COLO668 (cell line): Measurements from ENCODE around the gene TPD52L2.
A peak's percentile ranks its signal among the peaks of the same experiment; 100 is the strongest.
"Not testable (repeated sequence)": the region's sequence is repeated elsewhere in the genome, so short reads cannot be mapped to it uniquely, and the experiment has no call there.

Experiments used
- DNase-seq: peaks from one replicate; lab custom pipeline; 2025; ENCODE audit not compliant: unreplicated experiment; lab: John Stamatoyannopoulos, UW

The TPD52L2 gene

DNA sequence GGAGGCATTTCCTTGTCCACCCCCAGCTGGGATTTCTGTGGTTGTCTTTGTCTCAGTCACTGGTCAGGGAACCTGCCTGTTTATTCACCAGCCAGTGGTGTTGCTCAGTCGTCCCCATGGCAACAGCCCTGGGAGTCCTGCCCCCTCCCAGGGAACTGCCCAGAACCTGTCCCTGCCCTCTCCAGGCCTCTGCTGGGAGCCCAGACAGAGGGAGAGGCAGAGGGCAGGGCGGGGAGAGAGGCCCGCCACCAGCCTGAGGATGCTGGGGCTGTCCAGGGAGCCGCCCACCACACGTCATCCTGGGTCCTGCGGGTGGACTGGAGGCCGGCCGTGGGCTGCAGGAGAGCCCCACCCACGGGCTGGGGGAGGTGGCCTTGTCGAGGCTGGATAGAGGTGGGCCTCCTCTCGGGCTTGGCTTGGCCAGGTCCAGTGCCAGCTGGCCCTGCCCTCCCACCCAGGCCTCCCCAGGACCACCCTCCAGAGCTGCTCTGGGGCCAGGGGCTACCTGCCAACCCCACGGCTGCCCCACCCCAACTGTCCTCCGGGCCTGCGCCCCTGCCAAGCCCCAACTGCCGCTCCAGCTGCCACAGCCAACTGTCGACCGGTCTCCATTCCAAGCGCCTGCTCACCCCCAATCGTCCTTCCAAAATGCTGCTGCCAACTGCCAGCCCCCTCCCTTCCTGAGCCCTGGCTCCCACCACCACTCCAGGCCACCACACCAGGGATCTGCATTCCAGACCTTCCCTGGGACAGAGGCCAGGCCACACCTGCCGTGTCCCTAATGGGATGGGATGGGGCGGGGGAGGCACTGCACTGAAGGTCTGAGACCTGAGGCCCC is 29.8 kb upstream of the TPD52L2 start:
- peak; percentile 82 for DNase-seq

DNA sequence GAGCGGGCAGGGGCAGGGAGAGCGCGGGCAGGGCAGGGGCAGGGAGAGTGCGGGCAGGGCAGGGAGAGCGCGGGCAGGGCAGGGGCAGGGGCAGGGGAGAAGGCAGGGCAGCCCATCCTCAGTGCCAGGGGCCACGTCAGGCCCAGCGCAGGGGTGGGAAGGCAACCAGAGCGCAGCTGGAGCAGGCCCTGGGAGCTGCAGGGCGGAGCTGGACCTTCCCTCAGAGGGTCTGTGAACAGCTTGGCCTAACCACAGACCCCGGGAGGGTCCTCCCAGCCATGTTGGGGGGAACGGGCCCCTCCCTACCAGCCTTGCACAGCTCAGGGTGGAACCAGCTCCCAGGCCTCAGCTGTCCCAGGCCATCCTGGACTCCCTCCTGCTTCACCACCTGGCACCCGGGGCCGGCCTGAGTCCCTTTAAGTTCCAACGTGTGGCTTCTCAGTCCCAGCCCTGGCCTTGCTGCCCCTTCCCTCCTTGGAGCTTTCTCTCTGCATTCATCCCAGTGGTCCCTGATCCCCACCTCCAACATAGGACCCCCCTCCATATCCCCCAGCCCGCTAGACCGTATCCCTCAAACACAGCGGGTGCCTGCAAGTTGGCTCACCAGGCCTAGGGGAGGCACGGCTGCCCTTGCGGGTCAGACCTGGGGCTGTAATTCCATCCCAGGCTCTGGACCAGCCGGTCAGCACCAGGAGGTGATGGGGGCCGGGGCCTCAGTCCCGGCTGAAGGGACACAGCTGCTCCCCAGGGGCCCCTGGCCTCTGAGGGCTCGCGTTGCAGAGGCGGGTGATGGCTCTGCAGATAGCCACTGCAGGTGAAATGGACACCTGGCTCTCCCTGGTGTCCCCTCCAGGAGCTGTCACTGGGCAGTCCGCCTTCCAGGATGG is 28.4 kb upstream of the TPD52L2 start:
- DNase-seq = no peak

DNA sequence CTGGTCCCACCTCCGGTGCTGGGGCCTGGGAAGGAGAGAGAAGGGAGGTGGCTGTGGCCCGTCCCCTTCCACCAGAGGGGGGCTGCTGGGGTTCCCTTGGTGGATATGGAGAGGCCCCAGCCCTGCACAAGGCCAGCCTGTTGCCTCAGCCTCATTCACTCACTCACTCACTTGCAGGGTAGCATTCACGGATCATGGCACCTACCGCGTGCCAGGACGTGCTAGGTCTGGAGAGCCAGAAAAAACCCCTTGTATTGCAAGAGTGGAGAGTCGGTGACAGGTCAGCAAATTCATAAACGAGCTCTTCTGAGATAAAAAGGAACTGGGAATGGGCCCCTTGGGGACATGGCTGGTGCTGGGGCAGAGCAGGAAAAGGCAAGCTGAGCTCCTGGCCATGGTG is 27.6 kb upstream of the TPD52L2 start:
- no peak for DNase-seq

DNA sequence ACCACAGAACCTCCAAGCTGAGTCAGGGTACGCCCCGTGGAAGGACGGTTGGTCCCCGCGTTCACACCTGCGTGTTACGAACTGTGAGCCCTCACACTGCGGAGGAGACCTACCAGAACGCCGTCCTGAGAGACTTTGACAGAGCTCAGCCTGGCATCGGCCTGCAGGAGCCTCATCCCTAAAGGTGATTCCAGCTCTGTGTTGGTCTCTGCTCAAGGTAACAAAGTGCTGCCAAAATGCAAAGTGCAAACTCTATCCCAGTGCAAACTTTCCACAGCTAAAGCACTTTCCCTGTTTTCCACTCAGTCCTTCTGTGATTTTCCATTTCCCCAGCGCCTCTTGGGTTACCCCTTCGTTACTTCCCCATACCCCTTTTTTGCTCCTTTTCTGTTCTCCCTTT is 25.4 kb upstream of the TPD52L2 start:
- no peak for DNase-seq

DNA sequence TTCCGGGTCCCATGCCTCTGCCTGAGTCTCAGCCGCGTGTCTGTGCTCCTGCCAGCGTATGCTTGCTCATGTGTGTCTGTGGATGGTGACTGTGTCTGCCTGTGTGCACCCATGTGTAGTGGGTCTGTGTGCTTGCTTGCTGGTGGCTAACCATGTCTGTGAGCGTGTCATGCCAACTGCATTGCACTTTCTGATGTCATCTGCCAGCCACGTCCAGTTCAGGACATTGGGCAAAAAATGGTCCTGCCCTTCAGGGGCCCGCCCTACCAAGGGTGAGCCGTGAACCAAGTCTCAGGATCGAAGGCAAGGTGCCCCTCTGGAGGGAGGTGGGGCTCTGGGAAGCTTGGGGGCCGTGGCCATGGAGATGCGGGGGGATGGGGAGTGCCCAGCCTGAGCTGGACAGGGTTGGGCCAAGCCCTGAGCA is 24.7 kb upstream of the TPD52L2 start:
- DNase-seq = no peak

DNA sequence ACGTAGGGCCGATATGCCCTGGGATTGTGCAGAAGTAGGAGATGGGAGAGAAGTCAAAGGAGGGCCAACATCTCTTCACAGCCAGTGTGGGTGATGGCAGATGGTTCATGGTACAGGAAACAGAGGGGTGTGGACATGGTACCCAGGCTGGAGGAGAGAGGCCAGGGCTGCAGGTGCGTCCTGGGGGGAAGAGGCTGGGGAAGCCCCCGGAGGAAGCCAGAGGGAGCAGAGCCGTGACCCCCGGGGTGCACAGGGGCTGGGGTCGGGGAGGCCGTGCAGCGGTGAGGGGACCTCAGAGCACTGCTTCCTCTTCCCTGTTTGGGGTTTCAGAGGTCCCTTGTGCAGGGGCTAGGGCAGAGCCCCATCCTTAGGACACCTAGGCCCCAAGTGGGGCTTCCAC is 22.8 kb upstream of the TPD52L2 start:
- DNase-seq = no peak

DNA sequence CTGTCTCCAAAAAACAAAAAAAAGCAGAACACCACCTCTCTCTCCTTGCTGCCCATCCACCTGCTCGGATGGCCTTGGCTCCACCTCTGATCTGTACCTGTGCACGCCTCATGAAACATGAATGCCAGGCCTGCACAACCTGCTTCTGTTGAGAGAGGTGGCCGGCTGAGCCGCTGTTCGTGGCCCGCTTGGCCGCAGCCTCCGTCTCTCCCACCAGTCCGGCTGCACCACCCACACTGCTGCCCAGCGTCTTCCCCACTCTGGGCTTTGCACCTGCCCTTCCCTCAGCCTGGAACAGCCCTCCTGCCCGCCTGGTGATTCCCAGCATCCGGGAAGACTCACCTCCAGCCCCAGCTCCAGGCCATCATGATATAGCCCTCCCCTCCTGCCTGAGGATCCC is 21.8 kb upstream of the TPD52L2 start:
- no peak for DNase-seq

DNA sequence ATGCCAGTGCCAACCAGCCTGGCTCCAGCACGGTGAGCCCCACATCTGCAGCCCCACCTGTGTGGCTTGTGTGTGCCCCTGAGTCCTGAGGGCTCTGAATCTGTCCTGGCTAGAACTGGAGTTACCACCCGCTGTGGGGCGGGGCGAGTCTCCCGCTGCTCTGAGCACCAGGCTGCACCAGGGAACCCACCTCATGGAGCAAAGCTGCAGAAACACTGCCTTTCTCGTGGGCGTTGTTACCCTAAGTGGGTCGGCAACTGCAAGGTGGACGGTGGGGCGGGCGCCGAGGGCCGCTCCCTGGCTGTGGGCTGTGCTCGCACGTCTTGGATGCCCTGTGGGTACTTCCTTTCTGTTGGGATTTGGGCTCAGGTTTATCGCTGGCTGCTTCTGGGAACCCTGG is 21.3 kb upstream of the TPD52L2 start:
- no peak for DNase-seq

DNA sequence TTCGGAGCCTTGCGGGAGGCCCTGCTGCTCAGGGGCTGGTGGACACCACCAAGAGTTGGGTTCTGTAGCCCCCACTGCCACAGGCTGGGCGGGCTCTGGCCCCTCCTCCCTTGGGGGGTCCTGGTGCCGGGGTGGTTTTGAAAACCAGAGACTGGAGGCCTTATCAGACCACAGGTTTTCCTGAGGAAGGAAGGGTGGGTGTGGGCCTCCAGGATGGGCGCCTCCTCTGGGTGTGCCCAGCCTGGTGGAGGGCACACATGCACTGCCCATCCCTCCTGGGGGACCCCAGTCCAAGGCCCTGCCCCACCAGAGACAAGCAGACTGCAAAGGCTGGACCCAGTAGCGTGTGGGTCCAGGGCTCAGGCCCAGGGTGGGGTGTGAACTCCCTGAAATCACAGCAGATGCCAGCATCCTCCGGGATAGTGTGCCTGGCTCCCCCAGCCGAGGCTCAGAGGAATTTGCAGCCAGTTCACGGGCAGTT is 20.5 kb upstream of the TPD52L2 start:
- DNase-seq = no peak

DNA sequence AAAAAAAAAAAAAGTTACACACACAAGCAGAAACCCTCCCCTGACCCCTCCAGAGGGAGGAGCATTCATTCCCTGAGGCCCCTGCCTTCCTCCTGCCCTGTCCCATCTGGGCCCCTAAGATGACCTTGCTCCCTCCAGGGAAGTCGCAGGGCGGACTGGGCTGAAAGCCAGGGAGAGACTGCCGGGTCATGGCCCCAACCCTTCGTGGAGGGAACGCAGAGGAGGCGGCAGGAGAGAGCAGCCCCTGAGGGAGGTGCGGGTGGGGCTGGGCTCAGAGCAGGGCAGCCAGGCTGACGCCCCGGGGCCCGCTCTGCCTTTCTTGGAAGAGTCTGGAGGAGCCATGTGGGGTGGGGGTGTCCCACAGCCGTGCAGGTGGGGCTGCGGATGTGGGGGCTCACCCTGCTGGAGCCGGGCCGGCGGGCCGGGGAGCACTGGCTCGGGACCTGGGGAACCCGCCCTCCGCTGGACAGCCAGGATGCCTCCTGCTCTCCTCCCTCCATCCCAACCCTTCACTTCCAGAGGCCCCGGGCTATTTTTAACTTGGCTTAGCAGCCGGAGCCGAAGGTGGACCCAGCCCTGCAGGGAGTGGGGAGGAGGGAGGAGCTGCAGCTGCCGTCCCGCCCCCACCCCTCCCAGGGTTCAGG is 18.8 kb upstream of the TPD52L2 start:
- DNase-seq = no peak

DNA sequence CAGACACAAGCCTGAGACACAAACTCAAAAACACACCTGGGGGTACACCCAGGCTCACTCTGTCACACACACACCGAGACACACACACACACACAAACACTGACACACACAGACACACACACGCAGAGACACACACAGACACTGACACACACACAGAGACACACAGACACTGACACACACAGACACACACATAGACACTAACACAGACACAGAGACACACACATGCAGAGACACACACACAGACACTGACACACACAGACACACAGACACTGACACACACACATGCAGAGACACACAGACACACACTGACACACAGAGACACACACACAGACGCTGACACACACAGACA is 18.2 kb upstream of the TPD52L2 start:
- no peak for DNase-seq

DNA sequence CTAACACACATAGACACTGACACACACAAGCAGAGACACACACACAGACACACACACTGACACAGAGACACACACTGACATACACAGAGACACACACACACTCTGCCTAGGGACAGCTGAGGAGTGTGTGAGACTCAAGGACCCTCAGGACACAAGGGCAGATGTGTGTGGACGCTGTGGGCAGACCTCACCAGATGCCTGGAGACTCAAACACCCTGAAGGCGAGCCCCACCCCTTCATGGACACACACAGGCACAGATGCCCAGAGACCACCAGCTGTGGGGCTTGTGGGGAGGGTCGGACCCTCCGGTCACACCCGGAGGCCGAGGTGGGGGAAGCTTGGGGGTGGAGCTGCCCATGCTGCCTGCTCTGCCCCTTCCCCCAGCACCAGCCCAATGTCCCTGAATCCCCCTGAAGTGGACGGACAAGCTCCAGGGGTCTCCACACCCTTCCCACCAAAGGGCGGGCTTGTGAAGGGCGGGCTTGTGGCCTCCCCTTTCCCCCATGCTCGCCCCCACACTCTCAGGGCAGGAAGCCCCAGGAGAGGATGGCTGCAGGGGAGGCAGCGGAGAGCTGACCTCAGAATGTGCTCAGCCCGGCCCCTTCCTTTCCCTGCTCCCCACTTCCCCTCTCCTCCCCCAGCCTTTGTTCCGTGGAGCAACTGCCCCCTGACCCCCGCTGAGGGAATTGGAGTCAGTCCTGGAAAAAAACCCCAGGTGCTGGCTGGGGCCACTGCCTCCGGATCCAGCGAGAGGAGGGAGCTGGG is 17.6 kb upstream of the TPD52L2 start:
- no peak for DNase-seq

DNA sequence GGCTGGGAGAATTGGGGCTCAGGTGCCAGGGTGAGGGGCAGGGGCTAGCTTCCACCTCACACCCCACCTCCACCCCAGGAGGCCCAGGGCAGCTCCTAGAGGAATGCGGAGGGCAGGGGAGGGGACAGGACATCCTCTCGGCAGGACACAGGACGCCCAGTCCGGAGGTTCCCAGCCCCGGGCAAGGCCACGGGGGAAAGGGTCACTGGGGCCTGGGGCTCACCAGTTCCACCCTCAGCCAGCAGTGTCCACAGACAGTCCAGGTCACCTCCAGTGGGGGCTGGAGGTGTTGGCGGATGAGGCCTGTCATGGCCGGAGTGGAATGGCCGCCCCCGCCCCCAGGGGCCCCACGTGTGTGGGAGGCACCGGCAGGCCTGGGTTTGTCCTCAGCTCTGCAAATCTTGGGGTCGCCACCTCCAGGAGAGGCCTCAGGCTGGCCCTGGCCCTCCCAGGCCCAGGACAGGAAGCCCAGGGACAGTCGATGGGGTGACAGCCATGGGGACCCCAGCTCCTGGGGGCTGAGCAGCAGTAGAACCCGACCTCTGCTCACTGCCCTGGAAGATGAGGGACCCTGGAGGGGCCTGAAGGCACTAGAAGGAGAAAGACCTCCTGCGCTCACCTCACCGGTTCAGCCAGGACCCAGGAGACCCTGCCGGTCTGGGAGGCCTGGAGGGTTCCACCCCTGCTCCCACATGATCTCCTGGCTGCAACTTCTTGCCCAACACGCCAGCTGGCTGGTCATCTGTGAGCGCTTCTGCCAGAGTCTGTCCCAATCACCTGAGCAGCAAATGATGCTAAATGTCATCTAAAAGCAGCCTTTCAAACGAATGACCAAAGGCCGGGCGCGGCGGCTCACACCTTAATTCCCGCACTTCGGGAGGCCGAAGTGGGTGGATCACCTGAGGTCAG is 16.8 kb upstream of the TPD52L2 start:
- DNase-seq = no peak

DNA sequence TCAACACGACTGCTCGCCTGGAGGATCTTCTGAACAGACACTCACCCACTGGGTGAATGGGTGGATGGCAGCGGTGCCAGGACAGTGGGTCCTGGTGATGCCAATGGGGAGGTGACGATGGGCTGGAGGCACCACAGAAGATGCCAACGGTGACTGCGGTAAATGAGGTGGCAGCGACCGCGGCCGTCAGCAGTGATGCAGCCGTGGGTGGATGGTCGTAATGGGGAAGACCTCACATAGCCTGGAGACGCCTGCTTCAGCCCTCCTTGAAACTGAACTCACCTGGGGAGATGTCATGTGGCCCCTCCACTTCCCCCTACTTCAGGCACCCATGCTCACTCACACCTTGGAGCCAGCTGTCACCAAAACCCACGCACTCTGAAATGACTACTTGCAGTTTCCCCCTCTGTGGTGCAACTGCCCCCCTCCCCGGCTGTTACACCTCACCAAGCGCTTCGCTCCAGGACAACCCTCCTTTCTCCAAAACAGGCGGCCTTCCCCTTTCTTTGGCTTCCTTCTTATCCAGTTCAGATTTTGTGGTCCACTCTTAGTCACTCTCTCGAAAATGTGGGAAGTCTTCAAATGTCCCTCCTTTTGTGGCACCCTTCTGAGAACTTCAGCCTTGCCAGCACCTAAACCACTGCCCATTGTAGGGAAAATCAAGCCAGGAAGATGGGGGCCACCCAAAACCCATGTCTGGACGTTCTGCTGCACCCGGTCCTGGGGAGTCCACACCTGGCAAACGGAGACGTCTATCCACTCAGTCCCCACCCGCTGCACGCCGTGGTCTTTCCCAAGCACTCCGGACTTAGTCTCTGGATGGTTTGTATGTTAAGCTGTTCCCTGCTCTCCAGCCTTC is 14.2 kb upstream of the TPD52L2 start:
- no peak for DNase-seq

DNA sequence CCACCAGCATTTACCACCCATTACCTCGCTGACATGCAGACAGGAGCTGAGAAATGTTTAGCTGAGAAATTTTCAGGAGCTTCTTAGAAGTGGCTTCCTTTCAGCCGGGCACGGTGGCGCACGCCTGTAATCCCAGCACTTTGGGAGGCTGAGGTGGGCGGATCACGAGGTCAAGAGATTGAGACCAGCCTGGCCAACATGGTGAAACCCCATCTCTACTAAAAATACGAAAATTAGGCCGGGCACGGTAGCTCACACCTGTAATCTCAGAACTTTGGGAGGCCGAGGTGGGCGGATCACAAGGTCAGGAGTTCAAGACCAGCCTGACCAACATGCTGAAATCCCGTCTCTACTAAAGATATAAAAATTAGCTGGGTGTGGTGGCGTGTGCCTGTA is 13.5 kb upstream of the TPD52L2 start:
- not testable (repeated sequence) for DNase-seq

DNA sequence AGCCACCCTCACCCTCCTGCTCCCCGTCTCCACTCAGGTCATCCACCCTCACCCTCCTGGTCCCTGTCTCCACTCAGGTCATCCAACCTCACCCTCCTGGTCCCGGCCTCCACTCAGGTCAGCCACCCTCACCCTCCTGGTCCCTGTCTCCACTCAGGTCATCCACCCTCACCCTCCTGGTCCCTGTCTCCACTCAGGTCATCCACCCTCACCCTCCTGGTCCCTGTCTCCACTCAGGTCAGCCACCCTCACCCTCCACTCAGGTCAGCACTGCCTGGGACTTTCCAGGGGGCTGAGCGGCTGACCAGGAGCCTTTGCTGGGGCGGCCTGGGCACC is 11.4 kb upstream of the TPD52L2 start:
- not testable (repeated sequence) for DNase-seq

DNA sequence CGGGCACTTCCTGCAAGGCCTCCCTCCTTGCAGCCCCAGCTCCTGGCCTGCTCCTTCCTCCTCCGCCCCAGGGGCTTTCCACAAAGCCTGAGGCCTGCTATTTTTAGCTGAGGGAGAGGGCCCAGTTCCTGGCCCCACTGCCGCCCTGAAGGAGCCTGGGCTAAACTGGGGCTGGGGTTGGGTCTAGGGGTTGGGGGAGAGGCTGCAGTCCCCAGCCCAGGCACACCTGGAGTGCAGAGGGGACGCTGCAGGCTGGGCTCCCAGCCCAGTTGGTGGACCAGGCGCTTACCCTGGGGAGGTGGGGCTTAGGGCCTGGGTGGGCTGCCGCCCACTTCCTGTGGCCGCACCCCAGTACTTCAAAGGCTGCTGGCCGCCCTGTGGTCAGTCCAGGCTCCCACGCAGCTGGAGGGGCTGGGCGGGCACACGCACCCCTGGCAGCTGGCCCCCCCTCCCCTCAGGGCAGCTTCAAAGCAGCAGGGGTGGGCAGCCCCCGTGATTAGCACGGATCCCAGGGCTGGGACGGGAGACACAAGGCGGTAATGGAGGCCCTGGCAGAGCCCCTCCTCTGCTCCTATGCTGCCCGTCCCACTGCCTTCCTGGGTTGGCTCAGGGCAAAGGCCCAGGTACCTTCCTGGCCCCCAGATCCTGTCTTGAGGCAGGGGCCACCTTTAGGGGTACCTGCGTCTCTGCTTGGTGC is 10.9 kb upstream of the TPD52L2 start:
- DNase-seq = no peak

DNA sequence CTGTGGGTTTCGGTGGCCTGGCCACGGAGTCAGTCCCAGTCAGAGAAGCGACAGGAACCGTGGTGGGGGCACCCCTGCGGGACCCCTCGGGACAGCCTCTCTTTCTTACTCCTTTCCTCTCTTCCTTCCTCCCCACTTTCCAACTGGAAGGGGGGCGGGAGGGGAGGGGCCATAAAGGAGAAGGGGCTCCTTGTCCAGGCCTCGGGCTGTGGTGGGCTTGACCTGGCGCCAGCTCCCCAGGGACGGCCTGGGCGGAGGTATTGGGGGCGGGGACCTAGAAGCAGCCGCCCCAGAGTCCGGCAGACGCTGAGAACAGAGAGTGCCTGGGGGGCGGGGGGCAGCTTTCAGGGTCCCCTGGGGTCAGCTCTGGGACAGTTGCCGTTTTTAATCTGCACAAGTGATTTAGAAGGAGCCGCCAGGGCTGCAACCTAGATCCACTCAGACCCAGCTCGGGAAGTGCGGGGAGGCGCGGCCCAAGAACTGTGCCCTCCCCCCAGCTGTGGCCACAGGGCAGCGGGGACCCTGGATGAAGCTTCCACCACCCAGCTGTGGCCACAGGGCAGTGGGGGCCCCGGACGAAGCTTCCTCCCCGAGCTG is 10.2 kb upstream of the TPD52L2 start:
- no peak for DNase-seq
